B cell (primary cell): ENCODE results near the gene SEC16B. TPM values are rescaled to one million over a fixed set of nuclear protein-coding genes. Genes with fewer than 3 reads are reported as not detected.

Experiments
- ATAC-seq: fragments of 200-7000 bp; cut with Tn5 transposase; one replicate; pipeline ENCODE4 v1.10.0; 2021; ENCODE audit warnings: low read depth, mild to moderate bottlenecking, moderate number of reproducible peaks, moderate library complexity
- CTCF ChIA-PET: fragments of 350-600 bp; sonication (Branson Sonifier 250); formaldehyde crosslinking; loops from one replicate; lab custom pipeline; 2021; ENCODE audit warnings: antibody characterized with exemption, inconsistent platforms; lab: Charles Lee
- POLR2A ChIA-PET: fragments of 350-600 bp; sonication (Branson Sonifier 250); formaldehyde crosslinking; loops from one replicate; lab custom pipeline; 2021; ENCODE audit warnings: antibody characterized with exemption; lab: Charles Lee
- DNase-seq: peaks from one replicate; pipeline ENCODE4 v3.0.0; 2013
- H2AFZ ChIP-seq: 2 replicates; pipeline ENCODE4 v1.6.1; 2012; ENCODE audit warnings: mild to moderate bottlenecking, low read depth, low read length; ENCODE audit not compliant: insufficient read depth, poor library complexity, severe bottlenecking
- H3K27ac ChIP-seq, 2 donors: 1 replicate in 1 of 2; 2 replicates in 1 of 2; pipeline ENCODE4 v1.5.1; 2012 to 2013; ENCODE audit warnings: low read length in 2 of 2, mild to moderate bottlenecking in 2 of 2, moderate library complexity in 1 of 2
- H3K27me3 ChIP-seq, 4 experiments: fragments of 200-600 bp in 1 of 4; sonication (generic) in 1 of 4; replicated peaks in 1 of 4; 1 replicate in 2 of 4; 2 replicates in 2 of 4; pipeline versions ENCODE4 v1.6.1 to v1.7.0; 2013 to 2016; ENCODE audit warnings: low read length in 3 of 4, mild to moderate bottlenecking in 2 of 4, mixed read lengths in 1 of 4, moderate library complexity in 1 of 4; ENCODE audit not compliant: insufficient read depth in 4 of 4, control insufficient read depth in 3 of 4; ENCODE audit errors: control extremely low read depth in 1 of 4
- H3K36me3 ChIP-seq, 2 experiments: replicated peaks in 1 of 2; 1 replicate in 1 of 2; 2 replicates in 1 of 2; pipeline versions ENCODE4 v1.6.1 to v1.7.1; 2013; ENCODE audit warnings: low read length in 1 of 2; ENCODE audit not compliant: insufficient read depth in 2 of 2, control insufficient read depth in 1 of 2; ENCODE audit errors: control extremely low read depth in 1 of 2, extremely low read depth in 1 of 2
- H3K4me1 ChIP-seq, 2 donors: fragments of 200-600 bp in 1 of 2; sonication (generic) in 1 of 2; 1 replicate in 1 of 2; 2 replicates in 1 of 2; pipeline versions ENCODE4 v1.5.1 to v1.6.1; 2013 to 2017; ENCODE audit warnings: low read length in 2 of 2; ENCODE audit not compliant: control insufficient read depth in 2 of 2, insufficient read depth in 2 of 2
- H3K4me2 ChIP-seq: replicated peaks from 2 replicates; pipeline ENCODE3; 2012; ENCODE audit warnings: mild to moderate bottlenecking, low read depth, low read length; ENCODE audit not compliant: poor library complexity, severe bottlenecking
- H3K4me3 ChIP-seq, 5 experiments: fragments of 200-600 bp in 1 of 5; sonication (generic) in 1 of 5; 1 replicate in 3 of 5; 2 replicates in 2 of 5; pipeline versions ENCODE4 v1.5.1 to v1.7.0; 2011 to 2016; ENCODE audit warnings: low read length in 4 of 5, mild to moderate bottlenecking in 4 of 5, low read depth in 2 of 5, control low read depth in 1 of 5, moderate library complexity in 1 of 5; ENCODE audit not compliant: insufficient read depth in 1 of 5; ENCODE audit errors: control extremely low read depth in 1 of 5, extremely low read depth in 1 of 5
- H3K79me2 ChIP-seq: fragments of 200-600 bp; sonication (generic); one replicate; pipeline ENCODE4 v1.6.0; 2016; ENCODE audit warnings: low read length; ENCODE audit not compliant: control insufficient read depth, insufficient read depth
- H3K9ac ChIP-seq: fragments of 200-600 bp; sonication (generic); 2 replicates; pipeline ENCODE4 v1.6.1; 2017; ENCODE audit warnings: mild to moderate bottlenecking, low read length, moderate library complexity
- H3K9me3 ChIP-seq, 3 donors: one replicate each; pipeline versions ENCODE4 v1.6.1 to v1.7.1; 2013; ENCODE audit warnings: low read length in 2 of 3; ENCODE audit not compliant: control insufficient read depth in 2 of 3, insufficient read depth in 1 of 3; ENCODE audit errors: control extremely low read depth in 1 of 3
- H4K20me1 ChIP-seq: 2 replicates; pipeline ENCODE4 v1.6.0; 2012; ENCODE audit warnings: mild to moderate bottlenecking, low read length; ENCODE audit not compliant: insufficient read depth, control insufficient read depth, poor library complexity, severe bottlenecking
- H3K27ac Mint-ChIP-seq: one replicate; pipeline ENCODE4 v1.8.0; 2021; ENCODE audit warnings: mixed read lengths
- H3K27me3 Mint-ChIP-seq: one replicate; pipeline ENCODE4 v1.8.0; 2021; ENCODE audit warnings: mixed read lengths
- H3K4me1 Mint-ChIP-seq: one replicate; pipeline ENCODE4 v1.8.0; 2021; ENCODE audit warnings: mixed read lengths
- H3K4me3 Mint-ChIP-seq: one replicate; pipeline ENCODE4 v1.8.0; 2021; ENCODE audit warnings: mixed read lengths
- H3K9me3 Mint-ChIP-seq: one replicate; pipeline ENCODE4 v1.8.0; 2022; ENCODE audit warnings: mixed read lengths; ENCODE audit not compliant: insufficient read depth
- CTCF ChIP-seq: fragments of 200-600 bp; IDR thresholded peaks from one replicate; pipeline ENCODE4 v1.8.0; 2022; ENCODE audit warnings: antibody characterized with exemption, mild to moderate bottlenecking
- EZH2 ChIP-seq: IDR thresholded peaks from 2 replicates; pipeline ENCODE4 v1.6.1; 2012; ENCODE audit warnings: borderline replicate concordance, low read depth, mild to moderate bottlenecking, moderate library complexity, low read length; ENCODE audit not compliant: insufficient read depth, poor library complexity, severe bottlenecking
- WGBS: methylation state at CpG from one replicate; pipeline ENCODE4 v1.1.5; 2013; ENCODE audit warnings: missing lambda C conversion rate; ENCODE audit not compliant: insufficient coverage; 5-methylcytosine and 5-hydroxymethylcytosine counted together
- intact Hi-C: fragments of 100-400 bp; cut with micrococcal nuclease; formaldehyde crosslinking; loops from one replicate; pipeline ENCODE4 v1.10.0; 2022
- polyA plus RNA-seq: library from polyadenylated mRNA; depleted of rRNA; stranded (reverse); fragments of >200 nt; gene quantifications from 2 replicates; pipeline ENCODE4 v1.2.3, GENCODE V29; 2012
- total RNA-seq, 2 donors: library from RNA; stranded (reverse); fragments of 120-200 nt in 1 of 2; gene quantifications; 1 replicate in 1 of 2; 2 replicates in 1 of 2; pipeline versions ENCODE4 v1.2.3 to v1.2.4, GENCODE V29; 2013 to 2022

SEC16B gene
- total and polyA plus RNA-seq, 2 donors (not counting 1 experiment from before 2014, with no cell fraction given) = 0.03 to 0.10 TPM

- Histone ChIP-seq H3K36me3 (no peaks in the 10 kb centered on the region), H3K79me2 (no peaks in the 10 kb centered on the region), H3K27ac (no peak overlapping the region), H4K20me1 (no peaks in the 10 kb centered on the region), H2AFZ (no peak overlapping the region), H3K27me3 (no peaks in the 10 kb centered on the region), H3K9ac (no peak overlapping the region), H3K4me1 (no peaks in the 10 kb centered on the region), H3K9me3 (no peaks in the 10 kb centered on the region), H3K4me2 (no peak overlapping the region), H3K4me3 (no peak overlapping the region)
- Mint-ChIP-seq H3K4me1 (no peaks in the 10 kb centered on the region), H3K9me3 (no peaks in the 10 kb centered on the region), H3K27ac (no peak overlapping the region), H3K4me3 (no peak overlapping the region), H3K27me3 (peaks cover 16% of the 10 kb centered on the region)
- ChIA-PET POLR2A (no interaction called here), CTCF (no interaction called here)
- ATAC-seq (no peak), DNase-seq (no peak)
- TF ChIP-seq EZH2 (no peak), CTCF (no peak)
- intact Hi-C loops = no loop called here
- 93% methylated on average over 5 of the region's 10 CpGs for WGBS
These were observed 41.0 kb upstream of the SEC16B start for GRCh38 chr1:178010674-178011464.

GRCh38 chr1:178006043-178006442, 36.2 kb upstream of the SEC16B start:
- Histone ChIP-seq H3K9ac (no peak overlapping the region), H3K4me2 (no peak overlapping the region), H4K20me1 (no peaks in the 10 kb centered on the region), H3K27me3 (no peaks in the 10 kb centered on the region), H3K9me3 (no peaks in the 10 kb centered on the region), H3K79me2 (no peaks in the 10 kb centered on the region), H3K36me3 (no peaks in the 10 kb centered on the region), H3K4me1 (no peaks in the 10 kb centered on the region), H2AFZ (no peak overlapping the region), H3K4me3 (no peak overlapping the region), H3K27ac (no peak overlapping the region)
- Mint-ChIP-seq H3K27me3 (peaks cover 28% of the 10 kb centered on the region), H3K9me3 (no peaks in the 10 kb centered on the region), H3K4me3 (no peak overlapping the region), H3K4me1 (no peaks in the 10 kb centered on the region), H3K27ac (no peak overlapping the region)
- ATAC-seq = no peak
- no peak for TF ChIP-seq CTCF
- TF ChIP-seq EZH2 = no peak
- intact Hi-C loops = no loop called here
- ChIA-PET CTCF (no interaction called here), POLR2A (no interaction called here)
- 100% methylated on average over 2 of the region's 4 CpGs for WGBS
- DNase-seq = no peak
